G401.6 (cell line): Measurements from ENCODE around the gene NTM.

ENCODE experiments used
- FAIRE-seq: peaks from 2 replicates; lab custom pipeline; 2012; peaks lifted over from hg19 to GRCh38; lab: Jason Lieb, UNC

The NTM gene

DNA sequence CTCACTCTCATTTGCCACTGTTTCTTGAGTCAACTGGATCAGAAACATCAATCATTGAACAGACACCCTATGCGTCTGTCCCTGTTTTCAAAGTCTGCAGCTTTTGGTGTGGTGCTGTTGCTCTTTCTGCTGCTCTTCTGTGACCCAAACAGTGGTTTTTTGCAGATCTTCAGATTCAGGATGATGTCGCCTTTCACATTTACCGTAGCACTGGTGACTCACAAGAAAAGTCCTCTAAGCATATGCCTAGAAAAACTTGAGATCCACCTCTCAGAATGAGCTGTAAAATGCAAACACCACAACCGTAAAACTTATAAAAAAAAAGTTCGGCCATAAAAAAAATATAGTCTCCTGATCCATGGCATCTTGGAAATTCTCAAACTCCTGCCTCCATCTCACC lies 400.4 kb downstream of the NTM start:
- no peak for FAIRE-seq

- FAIRE-seq, result no peak
Observed at GRCh38 chr11:131771471-131771870, 401.1 kb downstream of the NTM start.

DNA sequence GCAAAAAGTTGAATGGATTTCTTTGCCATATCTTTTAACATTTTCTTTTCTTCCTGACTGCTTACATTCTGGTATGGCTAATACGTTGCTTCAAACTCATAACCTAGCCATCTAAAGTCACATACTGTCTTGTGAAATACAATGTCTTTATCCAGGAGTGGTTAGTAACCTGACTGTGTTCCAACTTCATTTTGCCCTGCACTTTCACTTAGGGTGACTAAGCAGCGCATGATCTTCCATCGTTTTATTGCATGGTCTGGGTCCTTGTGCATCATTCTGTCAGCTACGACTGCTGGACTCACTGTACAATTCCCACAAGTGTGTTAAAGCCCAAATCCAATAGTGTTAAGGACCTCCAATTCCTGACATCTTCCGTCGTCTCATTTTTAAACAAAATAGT lies 403.2 kb downstream of the NTM start:
- FAIRE-seq, result no peak

GRCh38 chr11:131776211-131776610 lies 405.8 kb downstream of the NTM start:
- FAIRE-seq, result no peak

DNA sequence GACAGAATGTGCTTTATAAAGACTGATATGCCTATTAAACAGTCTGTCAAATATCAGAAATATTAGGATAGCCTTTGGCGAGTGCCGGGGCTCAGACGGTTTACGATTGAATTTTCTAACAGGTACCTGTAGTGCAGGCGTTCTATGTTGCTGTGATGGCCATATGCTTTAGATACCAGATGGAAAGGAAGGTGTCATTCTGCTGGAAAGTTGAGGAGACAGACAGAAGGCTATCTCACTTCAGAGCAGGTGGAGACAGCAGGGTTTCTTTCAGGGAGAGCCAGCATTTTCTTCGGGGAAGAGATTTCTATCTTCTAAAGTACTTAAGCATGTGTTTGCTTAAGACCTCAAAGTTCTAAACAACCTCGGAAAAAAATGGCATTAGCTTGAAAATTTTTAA lies 415.4 kb downstream of the NTM start:
- FAIRE-seq, result no peak

DNA sequence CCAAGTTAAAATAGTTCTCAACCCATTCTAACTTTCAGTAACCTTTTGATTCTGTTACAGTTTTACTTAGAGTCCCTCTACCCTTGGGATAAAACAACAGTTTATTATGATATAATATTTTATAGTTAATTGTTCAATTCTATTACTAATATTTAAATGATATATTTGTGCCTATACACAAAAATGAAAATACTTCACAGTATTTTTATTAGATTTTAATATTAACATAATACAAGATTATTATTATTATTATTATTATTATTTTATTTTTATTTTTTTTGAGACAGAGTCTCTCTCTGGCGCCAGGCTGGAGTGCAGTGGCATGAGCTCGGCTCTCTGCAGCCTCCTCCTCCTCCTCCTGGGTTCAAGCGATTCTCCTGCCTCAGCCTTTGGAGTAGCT lies 416.7 kb downstream of the NTM start:
- FAIRE-seq, result no peak

- FAIRE-seq, result no peak
Observed at GRCh38 chr11:131790586-131790985, 420.2 kb downstream of the NTM start.

DNA sequence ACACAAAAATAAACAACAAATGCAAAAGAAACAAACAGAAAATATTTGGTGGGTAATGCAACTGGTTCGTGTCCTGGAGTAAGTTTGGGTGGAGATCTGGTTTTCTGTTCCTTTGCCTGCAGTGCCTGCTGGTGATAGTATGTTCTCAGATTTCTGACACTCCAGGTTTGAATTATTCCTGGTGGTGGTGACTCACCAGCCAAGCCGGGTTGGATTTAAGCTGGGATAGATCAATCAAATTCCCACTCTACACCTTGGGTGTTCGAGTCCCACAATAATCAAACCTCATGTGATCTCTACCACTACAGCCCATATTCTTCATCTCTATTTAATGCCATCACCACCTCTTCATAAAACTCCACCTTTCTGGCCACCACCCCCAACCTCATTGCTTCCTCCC lies 421.8 kb downstream of the NTM start:
- no peak for FAIRE-seq

DNA sequence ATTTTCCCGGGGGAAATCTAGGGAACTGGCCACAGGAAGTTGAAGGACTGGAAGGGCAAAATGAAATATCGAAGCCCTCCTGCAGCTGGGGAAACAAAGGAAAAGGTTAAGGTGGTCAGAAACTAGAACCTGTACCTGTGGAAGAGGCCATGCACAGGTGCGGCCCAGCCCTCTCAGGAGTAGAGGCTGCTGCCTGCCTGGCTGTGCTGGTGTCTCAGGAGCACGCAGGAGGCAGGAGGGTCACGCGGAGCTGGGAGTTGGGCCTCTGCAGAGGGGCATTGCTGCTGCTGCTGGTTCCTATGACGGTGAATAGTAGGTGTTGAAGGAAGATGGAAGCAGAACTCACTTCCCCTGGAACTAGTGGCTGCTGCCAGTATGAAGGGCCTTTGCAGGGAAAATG lies 425.7 kb downstream of the NTM start:
- FAIRE-seq, result no peak

GRCh38 chr11:131796541-131796940 lies 426.1 kb downstream of the NTM start:
- no peak for FAIRE-seq

DNA sequence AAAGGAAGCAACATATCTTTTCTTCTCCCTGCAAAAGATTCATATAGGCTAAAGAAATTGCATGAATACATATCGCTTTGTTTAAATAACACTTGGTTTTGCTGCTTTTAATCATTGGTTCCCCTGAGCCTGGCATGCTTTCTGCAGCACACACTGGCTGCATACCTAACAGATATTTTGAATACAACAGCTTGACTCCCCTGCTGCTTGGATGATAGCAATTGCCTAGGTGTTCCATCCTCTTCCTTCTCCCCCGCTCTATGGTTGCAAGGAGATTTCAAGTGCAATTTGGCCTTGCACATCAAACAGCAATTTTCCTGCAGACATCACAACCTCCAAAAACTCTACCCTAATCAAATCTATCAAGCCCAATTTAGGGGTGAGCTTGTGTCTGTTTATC lies 430.0 kb downstream of the NTM start:
- FAIRE-seq, result no peak

GRCh38 chr11:131802440-131803115 lies 432.2 kb downstream of the NTM start:
- FAIRE-seq, result no peak

DNA sequence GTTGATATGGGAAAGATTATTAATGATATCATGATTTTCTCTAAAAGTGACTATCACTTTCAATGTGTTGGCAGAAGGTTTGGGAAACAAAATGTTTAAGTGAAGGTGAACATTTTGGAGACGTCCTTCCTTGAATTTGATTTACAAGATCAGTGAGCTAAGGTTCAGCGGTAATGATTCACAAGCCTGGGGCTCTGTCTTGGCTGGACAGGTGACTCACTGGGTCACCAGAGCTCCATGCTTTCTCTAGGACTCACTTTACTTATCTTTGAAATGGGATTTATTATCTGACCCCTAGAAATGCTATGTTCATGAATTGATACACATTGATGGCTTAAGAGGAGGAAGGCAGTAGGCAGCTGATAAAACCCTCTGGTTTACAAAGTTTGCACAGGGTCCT lies 437.5 kb downstream of the NTM start:
- no peak for FAIRE-seq

DNA sequence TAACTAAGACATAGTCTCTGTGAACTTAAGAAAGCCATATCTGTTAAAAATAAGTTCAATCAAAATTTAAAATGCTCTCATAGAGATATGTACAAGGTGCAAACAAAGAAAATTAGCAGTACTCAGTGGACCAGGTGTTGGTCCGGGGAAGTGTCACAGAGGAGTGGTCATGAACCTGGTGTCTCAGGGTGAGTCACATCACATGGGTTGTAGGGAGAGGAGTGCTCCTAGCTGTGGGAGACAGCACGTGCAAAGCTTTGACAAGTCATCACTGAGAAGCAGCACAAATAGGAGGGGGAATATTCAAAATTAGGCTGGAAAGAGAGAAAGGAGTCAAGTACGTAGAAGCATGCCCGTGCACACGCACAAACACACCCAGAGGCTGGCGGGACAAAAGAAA lies 438.1 kb downstream of the NTM start:
- no peak for FAIRE-seq

- no peak for FAIRE-seq
Observed at GRCh38 chr11:131809203-131809918, 438.9 kb downstream of the NTM start.

- no peak for FAIRE-seq
Observed at GRCh38 chr11:131810541-131810940, 440.1 kb downstream of the NTM start.

DNA sequence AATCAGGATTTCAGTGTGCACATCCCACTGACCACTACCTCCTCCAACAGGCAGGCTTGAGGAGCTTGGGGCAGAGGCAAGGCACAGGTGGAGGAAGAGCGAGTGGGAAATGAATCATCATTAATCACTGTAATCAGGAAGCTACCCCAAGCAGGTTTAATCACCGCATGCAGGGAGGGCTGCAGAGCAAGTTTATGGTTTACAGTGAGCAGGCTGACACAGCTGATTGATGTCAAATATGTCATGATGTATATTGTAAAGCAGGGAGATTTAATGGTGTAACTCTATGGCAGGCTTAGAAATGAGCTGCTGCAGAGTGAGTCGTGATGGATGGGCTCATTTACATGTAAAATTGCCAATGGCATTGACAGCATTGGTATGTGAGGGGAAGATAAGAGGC lies 441.0 kb downstream of the NTM start:
- FAIRE-seq, result no peak

GRCh38 chr11:131814108-131814507 lies 443.7 kb downstream of the NTM start:
- no peak for FAIRE-seq

- no peak for FAIRE-seq
Observed at GRCh38 chr11:131815590-131815989, 445.2 kb downstream of the NTM start.

DNA sequence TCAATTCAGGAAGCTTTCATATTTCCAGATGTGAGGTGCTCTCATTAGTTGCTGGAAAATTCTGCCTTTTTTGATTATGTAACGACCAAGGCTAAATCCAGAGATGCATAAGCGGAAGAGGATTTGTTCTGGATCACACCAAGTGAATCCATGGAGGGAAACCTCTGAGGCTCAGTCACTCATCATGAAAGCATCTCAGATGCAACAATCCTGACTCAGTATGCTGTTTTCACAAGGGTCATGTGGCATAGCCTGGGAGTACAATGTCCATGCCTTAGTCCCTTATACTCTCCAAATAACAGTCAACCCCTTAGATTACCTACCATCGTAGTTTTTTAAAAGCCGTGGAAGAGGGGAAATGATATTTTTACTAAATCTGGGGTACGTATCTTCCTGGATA lies 445.6 kb downstream of the NTM start:
- no peak for FAIRE-seq

GRCh38 chr11:131817687-131818188 lies 447.3 kb downstream of the NTM start:
- no peak for FAIRE-seq

- no peak for FAIRE-seq
Observed at GRCh38 chr11:131819865-131820264, 449.4 kb downstream of the NTM start.

DNA sequence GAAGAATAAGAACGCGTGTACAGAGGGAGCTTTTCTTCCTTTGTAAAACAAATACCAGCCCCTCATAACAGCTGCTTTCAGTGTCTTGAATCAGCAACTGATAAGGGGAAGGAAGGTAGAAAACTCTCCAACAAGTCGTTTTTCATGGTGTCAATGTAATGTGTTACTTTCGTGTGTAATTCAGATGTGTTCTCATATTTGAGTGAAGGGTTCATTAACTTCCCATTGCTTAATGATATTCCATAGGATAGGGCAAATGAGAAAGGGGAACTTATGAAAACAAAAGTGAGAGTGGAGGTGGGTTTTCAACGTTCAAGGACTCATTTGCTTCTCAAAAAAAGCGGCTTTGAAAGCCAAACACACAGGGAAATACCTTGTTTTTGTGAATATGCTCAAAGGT lies 452.1 kb downstream of the NTM start:
- FAIRE-seq, result no peak

DNA sequence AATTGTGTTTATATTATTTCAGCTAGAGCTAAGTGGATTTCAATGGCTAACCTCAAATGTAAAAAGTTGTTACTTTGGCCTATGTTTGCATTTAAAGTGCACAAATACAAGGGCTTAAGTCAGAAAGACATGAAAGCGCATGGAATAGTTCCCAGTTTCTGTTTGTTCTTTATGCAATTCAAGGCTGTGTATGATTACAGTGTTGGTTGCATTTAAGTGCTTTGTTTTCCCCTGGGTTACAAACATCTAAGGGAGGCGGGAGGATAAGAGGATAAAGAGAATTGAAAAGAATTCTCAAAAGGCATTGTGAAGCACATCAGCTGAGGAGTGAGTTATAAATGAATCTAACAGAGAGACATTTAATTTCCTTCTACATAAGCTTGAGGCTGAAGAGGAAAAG lies 453.4 kb downstream of the NTM start:
- FAIRE-seq, result no peak
